K562 (cell line): ENCODE results near the gene RPS6KA2. TPM values are rescaled to one million over a fixed set of nuclear protein-coding genes. Genes with fewer than 3 reads are reported as not detected.

Experiments used
- DPF2 ChIP-seq: fragments of 450-650 bp; IDR thresholded peaks from 2 replicates; pipeline ENCODE4 v1.6.1; 2016
- EGR1 ChIP-seq: fragments of 450-650 bp; conservative IDR thresholded peaks from 2 replicates; pipeline ENCODE4 v1.6.1; 2017; ENCODE audit warnings: mild to moderate bottlenecking
- ERF ChIP-seq: fragments of 450-650 bp; formaldehyde crosslinking; IDR thresholded peaks from 2 replicates; pipeline ENCODE4 v1.4.0; 2020; ENCODE audit warnings: mild to moderate bottlenecking, mixed read lengths
- EZH2 ChIP-seq: IDR thresholded peaks from 2 replicates; pipeline ENCODE4 v1.6.1; 2012; ENCODE audit warnings: low read depth, mild to moderate bottlenecking, inconsistent platforms, low read length, borderline replicate concordance
- MBD2 ChIP-seq: sonication (generic); IDR thresholded peaks from 2 replicates; pipeline ENCODE4 v1.6.1; 2016; ENCODE audit warnings: low read depth, borderline replicate concordance
- NCOA2 ChIP-seq, 2 experiments: fragments of 450-650 bp; IDR thresholded peaks; 2 replicates each; pipeline ENCODE4 v1.6.1; 2018; ENCODE audit warnings: mild to moderate bottlenecking in 2 of 2, moderate library complexity in 1 of 2; ENCODE audit not compliant: partially characterized antibody in 2 of 2
- NRF1 ChIP-seq, 2 experiments: fragments of 450-650 bp; IDR thresholded peaks in 1 of 2; conservative IDR thresholded peaks in 1 of 2; 2 replicates each; pipeline ENCODE4 v1.6.1; 2014; ENCODE audit warnings: mild to moderate bottlenecking in 2 of 2
- SP2 ChIP-seq: IDR thresholded peaks from 2 replicates; pipeline ENCODE4 v1.6.1; 2011; ENCODE audit warnings: mild to moderate bottlenecking, low read depth, low read length, moderate library complexity; ENCODE audit not compliant: poor library complexity, severe bottlenecking; ENCODE audit errors: extremely low read depth
- TAF15 ChIP-seq: fragments of 200-400 bp; formaldehyde crosslinking; IDR thresholded peaks from 2 replicates; pipeline ENCODE4 v1.6.1; 2017; ENCODE audit warnings: mild to moderate bottlenecking, low read depth, low read length, moderate library complexity
- TSC22D4 ChIP-seq: fragments of 450-650 bp; IDR thresholded peaks from 2 replicates; pipeline ENCODE4 v1.6.1; 2016; ENCODE audit warnings: missing genetic modification characterization, missing biosample characterization, control low read depth
- ZBTB8A ChIP-seq: fragments of 450-650 bp; IDR thresholded peaks from 2 replicates; pipeline ENCODE4 v1.6.1; 2018; ENCODE audit warnings: mild to moderate bottlenecking, moderate library complexity; ENCODE audit not compliant: partially characterized antibody
- ZNF561 ChIP-seq: fragments of 450-650 bp; formaldehyde crosslinking; conservative IDR thresholded peaks from 2 replicates; pipeline ENCODE4 v1.4.0; 2020; ENCODE audit warnings: mild to moderate bottlenecking, moderate library complexity
- ZNF707 ChIP-seq: fragments of 250-450 bp; sonication (Bioruptor Pico); conservative IDR thresholded peaks from 2 replicates; pipeline ENCODE4 v1.8.0; 2022; ENCODE audit warnings: inconsistent platforms, mild to moderate bottlenecking, moderate library complexity
- polyA plus RNA-seq, 8 experiments: library from polyadenylated mRNA; depleted of rRNA in 4 of 8; stranded (reverse) in 5 of 8; unstranded in 3 of 8; fragments of >200 nt; fragmentation: Nextera tagmentation in 2 of 8; fragmentation: Illumina TruSeq in 1 of 8; extraction: Ambion mirVana in 2 of 8; extraction: Trizol in 1 of 8; gene quantifications; 2 replicates each; pipeline versions ENCODE4 v1.2.1 to v1.2.3, GENCODE V29; 2011 to 2014; ENCODE audit warnings: inconsistent platforms in 1 of 8, missing spikeins in 1 of 8
- total RNA-seq, 7 experiments: library from RNA; depleted of rRNA in 6 of 7; stranded (reverse); fragments of >200 nt in 6 of 7; fragmentation: Illumina TruSeq in 2 of 7; extraction: Trizol in 2 of 7; gene quantifications; 2 replicates each; pipeline versions ENCODE4 v1.2.1 to v1.2.3, GENCODE V29; 2011 to 2021; ENCODE audit warnings: low replicate concordance in 1 of 7
- TF ChIP-seq, protein P1 (sequence below): fragments of 250-450 bp; sonication (Bioruptor Pico); IDR thresholded peaks from 2 replicates; pipeline ENCODE4 v1.4.0; 2020; ENCODE audit warnings: mild to moderate bottlenecking
- TF ChIP-seq, protein P2 (sequence below): fragments of 450-650 bp; IDR thresholded peaks from 2 replicates; pipeline ENCODE4 v1.6.1; 2018; ENCODE audit not compliant: partially characterized antibody
- TF ChIP-seq, protein P3 (sequence below): sonication (generic); formaldehyde crosslinking; IDR thresholded peaks from 2 replicates; pipeline ENCODE4 v1.8.1; 2023; ENCODE audit warnings: mild to moderate bottlenecking, missing genetic modification reagents

RPS6KA2 gene
- total and polyA plus RNA-seq, 9 of the 15 experiments (the other 6 are each of a cell fraction or from before 2014, with no cell fraction given) = 0.29 to 1.00 (median 0.53) TPM

DNA sequence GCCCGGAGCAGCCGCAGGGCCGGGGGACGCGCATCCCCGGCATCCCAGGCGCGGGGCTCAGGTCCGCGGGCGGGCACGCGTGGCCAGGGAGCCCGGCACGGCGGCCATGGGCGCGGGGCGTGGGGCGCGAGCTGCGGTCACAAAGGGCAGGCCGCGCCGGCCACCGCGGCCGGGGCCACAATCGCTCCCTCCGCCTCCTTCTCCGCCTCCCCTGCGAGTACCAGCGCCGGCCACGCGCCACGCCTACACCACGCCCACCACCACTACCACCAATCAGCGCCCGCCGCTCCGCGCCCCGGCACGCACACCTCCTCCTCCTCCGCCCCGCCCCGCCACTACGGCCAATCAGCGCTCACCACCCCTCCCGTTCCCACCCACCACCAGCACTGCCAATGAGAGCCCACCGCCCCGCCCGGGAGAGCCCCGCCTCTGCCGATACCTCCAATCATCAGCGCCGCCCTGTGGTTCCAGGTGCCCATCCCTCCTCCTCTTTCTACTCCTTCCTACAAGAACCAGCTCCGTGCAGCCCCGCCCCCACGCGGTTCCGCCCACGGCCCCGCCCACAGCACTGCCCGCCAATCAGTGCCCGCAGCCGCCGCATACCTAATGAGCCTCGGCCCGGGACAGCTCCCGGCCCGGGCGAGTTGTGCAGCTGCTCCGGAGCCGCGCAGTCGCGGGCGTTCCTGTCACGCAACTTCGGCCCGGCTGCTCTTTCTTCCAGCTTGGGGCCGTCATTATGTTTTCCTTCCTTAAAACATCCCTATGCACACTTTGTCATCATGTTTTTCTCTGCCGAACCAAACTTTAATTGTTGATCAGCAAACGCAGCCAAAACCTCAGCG is at the start of gene RPS6KA2 (continued):
- TF ChIP-seq EZH2 (no peak), SP2 (peak; percentile 39), ZBTB8A (no peak), NCOA2 (IDR thresholded peaks at IDR 0.05; ENCODE audit: partially characterized antibody in 2 of 2) (no peak), TAF15 (no peak), TSC22D4 (no peak), ERF (CRISPR knock-in tag) (no peak), ZNF561 (CRISPR knock-in tag) (no peak), DPF2 (no peak), ZNF707 (CRISPR knock-in tag) (no peak), MBD2 (peak; percentile 58; the same call in 1 of the 2 replicates), EGR1 (peak; percentile 70), NRF1 (conservative IDR thresholded peaks at IDR 0.05 in 1 of 2, IDR thresholded peaks at IDR 0.05 in 1 of 2) (peak; percentile 90 to 91)
- TF ChIP-seq, protein P1, sequence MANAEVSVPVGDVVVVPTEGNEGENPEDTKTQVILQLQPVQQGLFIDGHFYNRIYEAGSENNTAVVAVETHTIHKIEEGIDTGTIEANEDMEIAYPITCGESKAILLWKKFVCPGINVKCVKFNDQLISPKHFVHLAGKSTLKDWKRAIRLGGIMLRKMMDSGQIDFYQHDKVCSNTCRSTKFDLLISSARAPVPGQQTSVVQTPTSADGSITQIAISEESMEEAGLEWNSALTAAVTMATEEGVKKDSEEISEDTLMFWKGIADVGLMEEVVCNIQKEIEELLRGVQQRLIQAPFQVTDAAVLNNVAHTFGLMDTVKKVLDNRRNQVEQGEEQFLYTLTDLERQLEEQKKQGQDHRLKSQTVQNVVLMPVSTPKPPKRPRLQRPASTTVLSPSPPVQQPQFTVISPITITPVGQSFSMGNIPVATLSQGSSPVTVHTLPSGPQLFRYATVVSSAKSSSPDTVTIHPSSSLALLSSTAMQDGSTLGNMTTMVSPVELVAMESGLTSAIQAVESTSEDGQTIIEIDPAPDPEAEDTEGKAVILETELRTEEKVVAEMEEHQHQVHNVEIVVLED = no peak
- TF ChIP-seq, protein P2, sequence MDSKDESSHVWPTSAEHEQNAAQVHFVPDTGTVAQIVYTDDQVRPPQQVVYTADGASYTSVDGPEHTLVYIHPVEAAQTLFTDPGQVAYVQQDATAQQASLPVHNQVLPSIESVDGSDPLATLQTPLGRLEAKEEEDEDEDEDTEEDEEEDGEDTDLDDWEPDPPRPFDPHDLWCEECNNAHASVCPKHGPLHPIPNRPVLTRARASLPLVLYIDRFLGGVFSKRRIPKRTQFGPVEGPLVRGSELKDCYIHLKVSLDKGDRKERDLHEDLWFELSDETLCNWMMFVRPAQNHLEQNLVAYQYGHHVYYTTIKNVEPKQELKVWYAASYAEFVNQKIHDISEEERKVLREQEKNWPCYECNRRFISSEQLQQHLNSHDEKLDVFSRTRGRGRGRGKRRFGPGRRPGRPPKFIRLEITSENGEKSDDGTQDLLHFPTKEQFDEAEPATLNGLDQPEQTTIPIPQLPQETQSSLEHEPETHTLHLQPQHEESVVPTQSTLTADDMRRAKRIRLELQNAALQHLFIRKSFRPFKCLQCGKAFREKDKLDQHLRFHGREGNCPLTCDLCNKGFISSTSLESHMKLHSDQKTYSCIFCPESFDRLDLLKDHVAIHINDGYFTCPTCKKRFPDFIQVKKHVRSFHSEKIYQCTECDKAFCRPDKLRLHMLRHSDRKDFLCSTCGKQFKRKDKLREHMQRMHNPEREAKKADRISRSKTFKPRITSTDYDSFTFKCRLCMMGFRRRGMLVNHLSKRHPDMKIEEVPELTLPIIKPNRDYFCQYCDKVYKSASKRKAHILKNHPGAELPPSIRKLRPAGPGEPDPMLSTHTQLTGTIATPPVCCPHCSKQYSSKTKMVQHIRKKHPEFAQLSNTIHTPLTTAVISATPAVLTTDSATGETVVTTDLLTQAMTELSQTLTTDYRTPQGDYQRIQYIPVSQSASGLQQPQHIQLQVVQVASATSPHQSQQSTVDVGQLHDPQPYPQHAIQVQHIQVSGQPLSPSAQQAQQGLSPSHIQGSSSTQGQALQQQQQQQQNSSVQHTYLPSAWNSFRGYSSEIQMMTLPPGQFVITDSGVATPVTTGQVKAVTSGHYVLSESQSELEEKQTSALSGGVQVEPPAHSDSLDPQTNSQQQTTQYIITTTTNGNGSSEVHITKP = no peak
- TF ChIP-seq, protein P3, sequence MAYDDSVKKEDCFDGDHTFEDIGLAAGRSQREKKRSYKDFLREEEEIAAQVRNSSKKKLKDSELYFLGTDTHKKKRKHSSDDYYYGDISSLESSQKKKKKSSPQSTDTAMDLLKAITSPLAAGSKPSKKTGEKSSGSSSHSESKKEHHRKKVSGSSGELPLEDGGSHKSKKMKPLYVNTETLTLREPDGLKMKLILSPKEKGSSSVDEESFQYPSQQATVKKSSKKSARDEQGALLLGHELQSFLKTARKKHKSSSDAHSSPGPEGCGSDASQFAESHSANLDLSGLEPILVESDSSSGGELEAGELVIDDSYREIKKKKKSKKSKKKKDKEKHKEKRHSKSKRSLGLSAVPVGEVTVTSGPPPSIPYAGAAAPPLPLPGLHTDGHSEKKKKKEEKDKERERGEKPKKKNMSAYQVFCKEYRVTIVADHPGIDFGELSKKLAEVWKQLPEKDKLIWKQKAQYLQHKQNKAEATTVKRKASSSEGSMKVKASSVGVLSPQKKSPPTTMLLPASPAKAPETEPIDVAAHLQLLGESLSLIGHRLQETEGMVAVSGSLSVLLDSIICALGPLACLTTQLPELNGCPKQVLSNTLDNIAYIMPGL (CRISPR knock-in tag) = no peak
